Brain microvascular endothelial cell (primary cell): ENCODE data around the gene SSPN.

Experiments used
- DNase-seq: peaks from one replicate; pipeline ENCODE4 v3.0.0-alpha.2; 2020
- H3K27ac ChIP-seq: fragments of 250-450 bp; sonication (Bioruptor Pico); 2 replicates; pipeline ENCODE4 v1.5.1; 2020; ENCODE audit warnings: mild to moderate bottlenecking, moderate library complexity
- H3K27me3 ChIP-seq: fragments of 250-450 bp; sonication (Bioruptor Pico); replicated peaks from 2 replicates; pipeline ENCODE4 v1.5.1; 2020; ENCODE audit warnings: mild to moderate bottlenecking
- H3K36me3 ChIP-seq: fragments of 250-450 bp; sonication (Bioruptor Pico); replicated peaks from 2 replicates; pipeline ENCODE4 v1.5.1; 2020; ENCODE audit warnings: mild to moderate bottlenecking
- H3K4me3 ChIP-seq: 2 replicates; pipeline ENCODE4 v1.5.1; 2011; ENCODE audit warnings: low read depth, mild to moderate bottlenecking, control low read depth, low read length, moderate library complexity
- CTCF ChIP-seq: IDR thresholded peaks from 2 replicates; pipeline ENCODE4 v1.5.1; 2011; ENCODE audit warnings: low read depth, mild to moderate bottlenecking, moderate library complexity, low read length, control low read depth, inconsistent platforms; ENCODE audit errors: missing control alignments
- in situ Hi-C: cut with HindIII; loops from 2 replicates; pipeline ENCODE4 v1.10.0; 2017; ENCODE audit warnings: low sequenced_read_pairs, low pct_ligation_motif_present

Gene SSPN

GRCh38 chr12:26153421-26154154, 41.8 kb upstream of the SSPN start:
- no peaks in the 10 kb centered on the region for H3K36me3 ChIP-seq
- peak; percentile 37 for TF ChIP-seq CTCF
- peak overlapping the region; percentile 62 for H3K27ac ChIP-seq
- in situ Hi-C loops: no loop called here
- peak; percentile 96 for DNase-seq
- H3K4me3 ChIP-seq: no peak overlapping the region
- no peaks in the 10 kb centered on the region for H3K27me3 ChIP-seq

- Histone ChIP-seq H3K27me3 (no peaks in the 10 kb centered on the region), H3K36me3 (no peaks in the 10 kb centered on the region), H3K27ac (no peak overlapping the region), H3K4me3 (no peak overlapping the region)
- no peak for TF ChIP-seq CTCF
- no peak for DNase-seq
- in situ Hi-C loops: no loop called here
Observed at GRCh38 chr12:26156201-26156871, 39.0 kb upstream of the SSPN start.

DNA sequence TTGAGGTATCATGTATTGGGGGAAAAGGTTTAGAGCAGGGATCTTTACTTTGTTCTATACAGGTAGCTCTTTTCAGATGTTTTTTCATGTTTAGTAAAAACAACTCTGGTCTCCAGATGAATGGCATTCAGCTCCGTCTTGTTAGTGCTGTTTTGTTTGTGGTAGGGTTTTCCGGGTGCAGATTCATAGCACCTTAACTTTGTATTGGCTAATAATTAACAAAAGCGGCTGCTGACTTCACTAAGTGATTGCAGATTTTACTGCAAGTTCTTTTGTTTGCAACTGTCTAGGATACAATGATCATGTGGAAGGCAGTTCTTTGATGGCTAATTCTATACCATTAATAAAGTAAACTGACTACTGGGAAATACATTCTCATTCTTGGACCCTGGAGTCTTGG, 38.4 kb upstream of the SSPN start:
- H3K36me3 ChIP-seq: no peaks in the 10 kb centered on the region
- TF ChIP-seq CTCF: no peak
- DNase-seq: no peak
- no peaks in the 10 kb centered on the region for H3K27me3 ChIP-seq
- in situ Hi-C loops: no loop called here
- H3K4me3 ChIP-seq: no peak overlapping the region
- no peak overlapping the region for H3K27ac ChIP-seq

- Histone ChIP-seq H3K36me3 (no peaks in the 10 kb centered on the region), H3K27me3 (no peaks in the 10 kb centered on the region), H3K27ac (no peak overlapping the region), H3K4me3 (no peak overlapping the region)
- DNase-seq: no peak
- in situ Hi-C loops: no loop called here
- no peak for TF ChIP-seq CTCF
Observed at GRCh38 chr12:26158078-26158764, 37.2 kb upstream of the SSPN start.

DNA sequence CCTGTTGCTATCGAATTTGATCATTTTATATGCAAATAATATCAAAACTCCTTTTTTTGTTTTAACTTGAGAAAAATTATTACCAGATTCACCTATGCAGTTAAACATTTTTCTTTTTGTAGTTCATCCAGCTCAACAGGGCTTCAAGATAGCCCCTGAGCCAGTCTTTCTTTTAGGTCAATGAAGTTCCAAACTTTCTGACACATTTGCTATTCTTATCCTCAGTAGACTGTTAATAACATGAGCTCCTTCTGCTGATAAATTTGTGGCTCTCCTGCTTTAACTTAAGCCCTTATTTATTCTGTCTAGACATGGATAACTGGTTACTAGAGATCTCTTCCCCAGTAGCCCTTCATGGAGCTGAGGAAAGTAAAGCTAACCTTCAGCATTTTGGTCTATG, 33.2 kb upstream of the SSPN start:
- H3K27ac ChIP-seq: no peak overlapping the region
- no peak for TF ChIP-seq CTCF
- no peak for DNase-seq
- H3K27me3 ChIP-seq: no peaks in the 10 kb centered on the region
- in situ Hi-C loops: no loop called here
- no peaks in the 10 kb centered on the region for H3K36me3 ChIP-seq
- H3K4me3 ChIP-seq: no peak overlapping the region
